Panc1 (cell line): ENCODE results near the gene KIF26A. TPM values are rescaled to one million over a fixed set of nuclear protein-coding genes. Genes with fewer than 3 reads are reported as not detected.

Experiments
- ATAC-seq: fragments of 200-7000 bp; cut with Tn5 transposase; 2 replicates; pipeline ENCODE4 v1.9.1; 2020; ENCODE audit warnings: mild to moderate bottlenecking, moderate library complexity
- BruUV-seq: library from RNA; stranded (reverse); fragments of 400-500 nt; replicated peaks from 2 replicates; lab custom pipeline; 2021; lab: Mats Ljungman, UMichigan
- CTCF ChIA-PET: fragments of 300-600 bp; sonication (Branson Sonifier 250); formaldehyde crosslinking; loops from one replicate; lab custom pipeline; 2022; ENCODE audit warnings: antibody characterized with exemption; lab: Charles Lee
- POLR2A ChIA-PET: fragments of 300-600 bp; sonication (Branson Sonifier 250); formaldehyde crosslinking; loops from one replicate; lab custom pipeline; 2022; ENCODE audit warnings: antibody characterized with exemption; lab: Charles Lee
- DNase-seq: peaks from one replicate; pipeline ENCODE4 v3.0.0-alpha.2; 2010; ENCODE audit warnings: low read depth, low spot score
- H3K27ac ChIP-seq: 2 replicates; pipeline ENCODE4 v1.5.1; 2011; ENCODE audit warnings: mild to moderate bottlenecking, low read length, inconsistent platforms
- H3K27me3 ChIP-seq: fragments of 200-500 bp; sonication (Bioruptor generic); 2 replicates; pipeline ENCODE4 v1.6.0; 2014; ENCODE audit warnings: low read length, inconsistent platforms; ENCODE audit not compliant: control insufficient read depth, insufficient read depth
- H3K36me3 ChIP-seq: fragments of 200-500 bp; sonication (Bioruptor generic); 2 replicates; pipeline ENCODE4 v1.5.1; 2014; ENCODE audit warnings: inconsistent platforms, mild to moderate bottlenecking, low read length, moderate library complexity; ENCODE audit not compliant: control insufficient read depth, insufficient read depth
- H3K4me1 ChIP-seq: 2 replicates; pipeline ENCODE4 v1.5.1; 2011; ENCODE audit warnings: inconsistent platforms, mild to moderate bottlenecking, low read length, moderate library complexity; ENCODE audit not compliant: control insufficient read depth, insufficient read depth
- H3K4me3 ChIP-seq, 2 experiments: 2 replicates each; pipeline ENCODE4 v1.5.1; 2011 to 2012; ENCODE audit warnings: low read depth in 2 of 2, low read length in 2 of 2, mild to moderate bottlenecking in 2 of 2, inconsistent platforms in 1 of 2, moderate library complexity in 1 of 2
- H3K9me3 ChIP-seq: fragments of 200-500 bp; sonication (Bioruptor generic); 2 replicates; pipeline ENCODE4 v1.5.1; 2014; ENCODE audit warnings: low read depth, mild to moderate bottlenecking, inconsistent platforms, low read length, moderate library complexity; ENCODE audit not compliant: control insufficient read depth, insufficient read depth
- CTCF ChIP-seq: fragments of 450-650 bp; IDR thresholded peaks from 2 replicates; pipeline ENCODE4 v1.5.1; 2017; ENCODE audit warnings: mild to moderate bottlenecking
- POLR2AphosphoS5 ChIP-seq: IDR thresholded peaks from 2 replicates; pipeline ENCODE4 v1.6.1; 2012; ENCODE audit warnings: mild to moderate bottlenecking, low read depth, low read length, moderate library complexity
- SIN3A ChIP-seq: IDR thresholded peaks from 2 replicates; pipeline ENCODE4 v1.6.1; 2012; ENCODE audit warnings: low read depth, mild to moderate bottlenecking, low read length, moderate library complexity, borderline replicate concordance; ENCODE audit not compliant: insufficient read depth
- TCF7L2 ChIP-seq: IDR thresholded peaks from 2 replicates; pipeline ENCODE4 v1.6.1; 2011; ENCODE audit warnings: mild to moderate bottlenecking, low read depth, low read length, inconsistent platforms
- in situ Hi-C: cut with HindIII; loops from 2 replicates; pipeline ENCODE4 v1.10.0; 2016; ENCODE audit warnings: low sequenced_read_pairs, low pct_unique_long_range_greater_than_20kb
- intact Hi-C: fragments of 100-400 bp; cut with micrococcal nuclease; formaldehyde crosslinking; loops from one replicate; pipeline ENCODE4 v1.10.0; 2022; ENCODE audit not compliant: unreplicated experiment
- total RNA-seq: library from RNA; stranded (reverse); gene quantifications from one replicate; pipeline ENCODE4 v1.2.1, GENCODE V29; 2021; ENCODE audit not compliant: unreplicated experiment
- TF ChIP-seq, protein P1 (sequence below), 2 experiments: IDR thresholded peaks; 2 replicates each; pipeline ENCODE4 v1.6.1; 2011 to 2012; ENCODE audit warnings: low read depth in 2 of 2, control low read depth in 1 of 2, low read length in 1 of 2, mild to moderate bottlenecking in 1 of 2, moderate library complexity in 1 of 2; ENCODE audit not compliant: insufficient read depth in 1 of 2

Gene KIF26A
- total RNA-seq, 1 experiment from 2014 or later: 4.4 TPM

DNA sequence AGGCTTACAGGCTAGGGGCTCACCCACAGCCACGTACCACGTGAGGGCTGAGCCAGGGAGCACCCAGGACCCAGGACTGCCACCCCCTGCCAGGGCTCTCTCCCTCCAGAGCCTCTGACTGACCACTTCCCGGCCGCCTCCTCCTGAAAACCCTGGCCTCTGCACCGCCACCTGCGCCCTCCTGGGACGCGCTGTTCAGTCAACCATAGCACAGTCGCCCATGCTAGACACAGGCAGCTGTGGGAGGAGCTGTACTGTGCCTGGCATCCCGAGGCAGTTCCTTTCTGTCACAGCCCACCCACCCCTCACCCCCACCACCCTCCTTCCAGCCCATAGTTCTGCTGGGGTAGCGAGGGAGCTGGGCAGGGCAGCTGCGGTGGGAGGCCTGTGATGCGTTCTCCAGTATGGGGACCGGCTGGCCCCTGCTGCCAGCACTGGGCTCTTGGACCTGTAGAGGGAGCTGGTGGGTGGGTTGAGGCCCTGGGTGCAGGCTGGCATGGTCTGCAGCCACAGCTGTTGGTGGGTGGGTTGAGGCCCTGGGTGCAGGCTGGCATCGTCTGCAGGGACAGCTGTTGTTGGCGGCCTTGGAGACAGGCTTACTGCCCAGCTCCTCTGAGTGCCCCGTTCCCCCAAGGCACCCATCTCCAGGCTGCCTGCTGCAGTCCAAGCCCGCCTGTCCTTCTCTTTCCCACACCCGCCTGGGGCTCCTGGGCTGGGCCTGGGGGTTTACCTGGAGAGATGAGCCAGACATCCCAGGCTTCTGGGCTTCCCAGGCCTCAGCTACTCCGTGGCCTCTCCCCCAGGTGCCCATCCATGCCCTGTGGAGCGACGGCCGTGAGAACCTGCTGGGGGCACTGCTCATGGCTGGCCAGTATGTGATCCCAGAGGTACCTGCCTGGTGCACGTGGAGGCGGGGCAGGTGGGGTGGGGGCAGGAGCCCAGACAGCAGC, 41.4 kb upstream of the KIF26A start:
- no peak for ATAC-seq
- Histone ChIP-seq H3K27ac (no peak overlapping the region), H3K4me1 (no peaks in the 10 kb centered on the region; the same call in 1 of the 2 replicates), H3K9me3 (no peaks in the 10 kb centered on the region), H3K27me3 (no peaks in the 10 kb centered on the region), H3K36me3 (no peaks in the 10 kb centered on the region), H3K4me3 (no peak overlapping the region)
- intact Hi-C loops (no loop called here), in situ Hi-C loops (no loop called here)
- TF ChIP-seq, protein P1, sequence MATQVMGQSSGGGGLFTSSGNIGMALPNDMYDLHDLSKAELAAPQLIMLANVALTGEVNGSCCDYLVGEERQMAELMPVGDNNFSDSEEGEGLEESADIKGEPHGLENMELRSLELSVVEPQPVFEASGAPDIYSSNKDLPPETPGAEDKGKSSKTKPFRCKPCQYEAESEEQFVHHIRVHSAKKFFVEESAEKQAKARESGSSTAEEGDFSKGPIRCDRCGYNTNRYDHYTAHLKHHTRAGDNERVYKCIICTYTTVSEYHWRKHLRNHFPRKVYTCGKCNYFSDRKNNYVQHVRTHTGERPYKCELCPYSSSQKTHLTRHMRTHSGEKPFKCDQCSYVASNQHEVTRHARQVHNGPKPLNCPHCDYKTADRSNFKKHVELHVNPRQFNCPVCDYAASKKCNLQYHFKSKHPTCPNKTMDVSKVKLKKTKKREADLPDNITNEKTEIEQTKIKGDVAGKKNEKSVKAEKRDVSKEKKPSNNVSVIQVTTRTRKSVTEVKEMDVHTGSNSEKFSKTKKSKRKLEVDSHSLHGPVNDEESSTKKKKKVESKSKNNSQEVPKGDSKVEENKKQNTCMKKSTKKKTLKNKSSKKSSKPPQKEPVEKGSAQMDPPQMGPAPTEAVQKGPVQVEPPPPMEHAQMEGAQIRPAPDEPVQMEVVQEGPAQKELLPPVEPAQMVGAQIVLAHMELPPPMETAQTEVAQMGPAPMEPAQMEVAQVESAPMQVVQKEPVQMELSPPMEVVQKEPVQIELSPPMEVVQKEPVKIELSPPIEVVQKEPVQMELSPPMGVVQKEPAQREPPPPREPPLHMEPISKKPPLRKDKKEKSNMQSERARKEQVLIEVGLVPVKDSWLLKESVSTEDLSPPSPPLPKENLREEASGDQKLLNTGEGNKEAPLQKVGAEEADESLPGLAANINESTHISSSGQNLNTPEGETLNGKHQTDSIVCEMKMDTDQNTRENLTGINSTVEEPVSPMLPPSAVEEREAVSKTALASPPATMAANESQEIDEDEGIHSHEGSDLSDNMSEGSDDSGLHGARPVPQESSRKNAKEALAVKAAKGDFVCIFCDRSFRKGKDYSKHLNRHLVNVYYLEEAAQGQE (IDR thresholded peaks at IDR 0.05; ENCODE audit: insufficient read depth in 1 of 2, low read depth in 2 of 2, low read length in 1 of 2): no peak
- TF ChIP-seq SIN3A (no peak), CTCF (no peak; the same call in 1 of the 2 replicates), POLR2AphosphoS5 (no peak), TCF7L2 (no peak)
- POLR2A ChIA-PET: no interaction called here
- CTCF ChIA-PET: interaction anchor here (0.6 kb wide), 2 partner anchors 31 to 33 kb away, joined by 3 read pairs; no protein-coding TSS in a partner anchor
- no peak for DNase-seq
- no TSS peak for BruUV-seq

GRCh38 chr14:104098272-104099095, 39.9 kb upstream of the KIF26A start:
- TF ChIP-seq POLR2AphosphoS5 (no peak), SIN3A (no peak), CTCF (no peak)
- TF ChIP-seq, protein P1 (IDR thresholded peaks at IDR 0.05; ENCODE audit: insufficient read depth in 1 of 2, low read depth in 2 of 2, low read length in 1 of 2): no peak
- in situ Hi-C loops: no loop called here

More at GRCh38 chr14:104098272-104099095, 39.9 kb upstream of the KIF26A start:
- H3K9me3 ChIP-seq: no peaks in the 10 kb centered on the region
- no peaks in the 10 kb centered on the region; the same call in 1 of the 2 replicates for H3K4me1 ChIP-seq
- CTCF ChIA-PET: no interaction called here
- H3K4me3 ChIP-seq: no peak overlapping the region
- no peaks in the 10 kb centered on the region for H3K36me3 ChIP-seq
- no TSS peak for BruUV-seq
- DNase-seq (no peak), ATAC-seq (no peak)
- no peaks in the 10 kb centered on the region for H3K27me3 ChIP-seq
- intact Hi-C loops: no loop called here
- no peak overlapping the region for H3K27ac ChIP-seq
- POLR2A ChIA-PET: no interaction called here
